Measurements from ENCODE around the gene MAP4K1.

The MAP4K1 gene

GRCh38 chr19:38544569-38545315 lies 73.0 kb downstream of the MAP4K1 start:
- peak overlapping the region; percentile 49 for H3K4me2 ChIP-seq
- peak overlapping the region; percentile 80 for H2AFZ ChIP-seq (ENCODE audit: low read depth)
- H3K4me1 ChIP-seq (ENCODE audit: low read depth, poor library complexity, severe bottlenecking), result peaks cover 10% of the 10 kb centered on the region
- H4K20me1 ChIP-seq (ENCODE audit: insufficient read depth), result no peaks in the 10 kb centered on the region
- H3K9ac ChIP-seq, result no peak overlapping the region
- H3K79me2 ChIP-seq (ENCODE audit: insufficient read depth, low read depth), result no peaks in the 10 kb centered on the region
- TF ChIP-seq CTCF (conservative IDR thresholded peaks at IDR 0.05; ENCODE audit: low read depth, low read length), result peak; percentile 57
- H3K36me3 ChIP-seq (ENCODE audit: insufficient read depth), result no peaks in the 10 kb centered on the region
- no peak overlapping the region; the same call in 1 of the 2 replicates for H3K27ac ChIP-seq
- no peaks in the 10 kb centered on the region; the same call in 1 of the 2 replicates for H3K27me3 ChIP-seq (ENCODE audit: insufficient read depth, low read depth)
- no peak overlapping the region for H3K4me3 ChIP-seq (IDR thresholded peaks at IDR 0.05; ENCODE audit: insufficient read depth, low read depth, low read length)

- no peak overlapping the region for H3K4me3 ChIP-seq (IDR thresholded peaks at IDR 0.05; ENCODE audit: insufficient read depth, low read depth, low read length)
- TF ChIP-seq CTCF (conservative IDR thresholded peaks at IDR 0.05; ENCODE audit: low read depth, low read length), result peak; percentile 87; the same call in 1 of the 2 replicates
- H3K9ac ChIP-seq, result no peak overlapping the region
- no peaks in the 10 kb centered on the region for H4K20me1 ChIP-seq (ENCODE audit: insufficient read depth)
- no peaks in the 10 kb centered on the region for H3K79me2 ChIP-seq (ENCODE audit: insufficient read depth, low read depth)
- no peak overlapping the region; the same call in 1 of the 2 replicates for H3K27ac ChIP-seq
- H3K27me3 ChIP-seq (ENCODE audit: insufficient read depth, low read depth), result no peaks in the 10 kb centered on the region; the same call in 1 of the 2 replicates
- H3K4me1 ChIP-seq (ENCODE audit: low read depth, poor library complexity, severe bottlenecking), result peaks cover 10% of the 10 kb centered on the region
- peak overlapping the region; percentile 49 for H3K4me2 ChIP-seq
- H2AFZ ChIP-seq (ENCODE audit: low read depth), result peak overlapping the region; percentile 80
- no peaks in the 10 kb centered on the region for H3K36me3 ChIP-seq (ENCODE audit: insufficient read depth)
Observed at GRCh38 chr19:38543807-38544568, 73.8 kb downstream of the MAP4K1 start.

- Histone ChIP-seq H2AFZ (ENCODE audit: low read depth) (peak overlapping the region; percentile 80; the same call in 1 of the 2 replicates), H4K20me1 (ENCODE audit: insufficient read depth) (no peaks in the 10 kb centered on the region), H3K4me3 (IDR thresholded peaks at IDR 0.05; ENCODE audit: insufficient read depth, low read depth, low read length) (no peak overlapping the region), H3K79me2 (ENCODE audit: insufficient read depth, low read depth) (no peaks in the 10 kb centered on the region), H3K36me3 (ENCODE audit: insufficient read depth) (no peaks in the 10 kb centered on the region), H3K4me1 (ENCODE audit: low read depth, poor library complexity, severe bottlenecking) (peaks cover 17% of the 10 kb centered on the region), H3K27ac (no peak overlapping the region), H3K4me2 (no peak overlapping the region), H3K9ac (no peak overlapping the region), H3K27me3 (ENCODE audit: insufficient read depth, low read depth) (peaks cover 3% of the 10 kb centered on the region; the same call in 1 of the 2 replicates)
- no peak for TF ChIP-seq CTCF (conservative IDR thresholded peaks at IDR 0.05; ENCODE audit: low read depth, low read length)
Observed at GRCh38 chr19:38543286-38543806, 74.4 kb downstream of the MAP4K1 start.

GRCh38 chr19:38542040-38542439 lies 75.7 kb downstream of the MAP4K1 start:
- H4K20me1 ChIP-seq (ENCODE audit: insufficient read depth), result no peaks in the 10 kb centered on the region
- no peaks in the 10 kb centered on the region for H3K36me3 ChIP-seq (ENCODE audit: insufficient read depth)
- H3K27ac ChIP-seq, result no peak overlapping the region
- no peak overlapping the region for H3K9ac ChIP-seq
- no peak for TF ChIP-seq CTCF (conservative IDR thresholded peaks at IDR 0.05; ENCODE audit: low read depth, low read length)
- H3K4me1 ChIP-seq (ENCODE audit: low read depth, poor library complexity, severe bottlenecking), result peaks cover 17% of the 10 kb centered on the region
- H2AFZ ChIP-seq (ENCODE audit: low read depth), result no peak overlapping the region
- H3K4me2 ChIP-seq, result no peak overlapping the region
- H3K79me2 ChIP-seq (ENCODE audit: insufficient read depth, low read depth), result no peaks in the 10 kb centered on the region
- no peak overlapping the region for H3K4me3 ChIP-seq (IDR thresholded peaks at IDR 0.05; ENCODE audit: insufficient read depth, low read depth, low read length)
- H3K27me3 ChIP-seq (ENCODE audit: insufficient read depth, low read depth), result peaks cover 3% of the 10 kb centered on the region; the same call in 1 of the 2 replicates
